ENCODE results near the gene GIPC2. TPM values are rescaled to one million over a fixed set of nuclear protein-coding genes. Genes with fewer than 3 reads are reported as not detected.

The GIPC2 gene
- total and polyA plus RNA-seq, 10 of the 15 experiments (the other 5 are each of a cell fraction or from before 2014, with no cell fraction given), result 0.03 to 0.23 (median 0.06) TPM; not detected in 2

- FAIRE-seq (no peak), ATAC-seq (no peak), DNase-seq (ENCODE audit: low read depth, low spot score) (no peak)
- RAD21 ChIA-PET (ENCODE audit: unreplicated experiment), result no interaction called here
- POLR2A ChIA-PET, result no interaction called here
- Histone ChIP-seq H4K20me1 (ENCODE audit: control insufficient read depth, insufficient read depth) (no peaks in the 10 kb centered on the region), H3K9me3 (replicated peaks; ENCODE audit: control insufficient read depth, insufficient read depth, low read length) (no peaks in the 10 kb centered on the region; the same call in 2 of the 3 replicates), H3K4me1 (ENCODE audit: control insufficient read depth, insufficient read depth, low read length) (no peaks in the 10 kb centered on the region; the same call in none of the 2 replicates), H3K4me2 (ENCODE audit: control insufficient read depth, insufficient read depth) (no peak overlapping the region), H3K27ac (ENCODE audit: control insufficient read depth, insufficient read depth) (no peak overlapping the region), H3K27me3 (replicated peaks in 1 of 2; ENCODE audit: control insufficient read depth in 2 of 2, insufficient read depth in 2 of 2, low read length in 1 of 2) (no peaks in the 10 kb centered on the region; a peak in 1 of 4 replicates), H3K4me3 (no peak overlapping the region), H2AFZ (ENCODE audit: control insufficient read depth, low read depth, low read length) (no peak overlapping the region), H3K36me3 (ENCODE audit: control insufficient read depth in 2 of 2, insufficient read depth in 2 of 2, low read length in 1 of 2) (no peaks in the 10 kb centered on the region), H3K79me2 (ENCODE audit: control insufficient read depth, insufficient read depth, low read length) (no peaks in the 10 kb centered on the region), H3K9ac (ENCODE audit: control insufficient read depth, insufficient read depth, low read length) (no peak overlapping the region)
- CTCF ChIA-PET, result interaction anchor here (1.0 kb wide), 1 partner anchor 56 kb away, joined by 3 read pairs; no protein-coding TSS in a partner anchor
- in situ Hi-C loops (cut with MboI) (no loop called here), intact Hi-C loops (cut with micrococcal nuclease; ENCODE audit: unreplicated experiment) (loop anchor here (5.0 kb wide), 1 partner anchor 36 kb away; no protein-coding TSS in a partner anchor)
- no TSS peak for BruUV-seq (replicated peaks)
- WGBS (ENCODE audit: insufficient coverage, insufficient replicate concordance, low lambda C conversion rate, missing lambda C conversion rate), result 24% methylated on average over 4 of the region's 4 CpGs
- SMC1A ChIA-PET (ENCODE audit: uncharacterized antibody, unreplicated experiment), result no interaction called here
- TF ChIP-seq POLR2AphosphoS2 (IDR thresholded peaks at IDR 0.05; ENCODE audit: low read depth, low read length) (no peak), CEBPZ (IDR thresholded peaks at IDR 0.05; ENCODE audit: low read depth, low read length) (no peak), TAF1 (IDR thresholded peaks at IDR 0.05; ENCODE audit: borderline replicate concordance, low read depth, low read length) (no peak), ZBTB40 (IDR thresholded peaks at IDR 0.05; ENCODE audit: borderline replicate concordance) (no peak), RAD21 (IDR thresholded peaks at IDR 0.05; ENCODE audit: insufficient read depth, low read depth, low read length) (no peak)
Measured at GRCh38 chr1:78058670-78059069, 12.9 kb downstream of the GIPC2 start.

All from GM12878 (cell line).